H9 (cell line): Measurements from ENCODE around the gene TAGLN2. TPM values are rescaled to one million over a fixed set of nuclear protein-coding genes. Genes with fewer than 3 reads are reported as not detected.
A peak's percentile ranks its signal among the peaks of the same experiment; 100 is the strongest.

ENCODE experiments used
- DNase-seq: peaks from one replicate; pipeline ENCODE4 v3.0.0-alpha.2; 2017
- H2AFZ ChIP-seq: one replicate; pipeline ENCODE4 v1.6.1; 2013; ENCODE audit warnings: mild to moderate bottlenecking, low read length, control low read depth, moderate library complexity
- H2AK5ac ChIP-seq: 2 replicates; pipeline ENCODE4 v1.6.1; 2013; ENCODE audit warnings: low read length, control low read depth, mixed read lengths; ENCODE audit not compliant: insufficient read length
- H2BK120ac ChIP-seq: one replicate; pipeline ENCODE4 v1.6.1; 2013; ENCODE audit warnings: low read depth, mild to moderate bottlenecking, low read length, control low read depth, inconsistent platforms; ENCODE audit not compliant: poor library complexity, severe bottlenecking
- H2BK12ac ChIP-seq: 2 replicates; pipeline ENCODE4 v1.6.1; 2013; ENCODE audit warnings: low read length, control low read depth, mixed read lengths, low read depth; ENCODE audit not compliant: insufficient read length
- H2BK15ac ChIP-seq: 2 replicates; pipeline ENCODE4 v1.6.1; 2013; ENCODE audit warnings: low read depth, low read length, control low read depth
- H2BK20ac ChIP-seq: one replicate; pipeline ENCODE4 v1.6.1; 2013; ENCODE audit warnings: low read depth, mild to moderate bottlenecking, low read length, control low read depth, inconsistent platforms; ENCODE audit not compliant: poor library complexity, severe bottlenecking
- H2BK5ac ChIP-seq: 2 replicates; pipeline ENCODE4 v1.6.1; 2013; ENCODE audit warnings: low read length, control low read depth, mixed read lengths; ENCODE audit not compliant: insufficient read length
- H3K14ac ChIP-seq: 2 replicates; pipeline ENCODE4 v1.6.1; 2013; ENCODE audit warnings: low read length, control low read depth; ENCODE audit not compliant: insufficient read depth
- H3K18ac ChIP-seq: 2 replicates; pipeline ENCODE4 v1.6.1; 2013; ENCODE audit warnings: low read depth, mild to moderate bottlenecking, mixed read lengths, low read length, control low read depth; ENCODE audit not compliant: insufficient read length
- H3K23ac ChIP-seq: 2 replicates; pipeline ENCODE4 v1.6.1; 2013; ENCODE audit warnings: low read length, control low read depth, mixed read lengths, low read depth; ENCODE audit not compliant: insufficient read length
- H3K23me2 ChIP-seq: 2 replicates; pipeline ENCODE4 v1.6.1; 2013; ENCODE audit warnings: low read depth, mild to moderate bottlenecking, mixed read lengths, low read length, control low read depth; ENCODE audit not compliant: insufficient read length, poor library complexity, severe bottlenecking
- H3K27ac ChIP-seq: 2 replicates; pipeline ENCODE4 v1.5.1; 2013; ENCODE audit warnings: low read length, control low read depth, mixed read lengths, low read depth; ENCODE audit not compliant: insufficient read length
- H3K27me3 ChIP-seq: 2 replicates; pipeline ENCODE4 v1.6.1; 2013; ENCODE audit warnings: low read length, control low read depth, inconsistent platforms; ENCODE audit not compliant: insufficient read depth
- H3K4ac ChIP-seq: 2 replicates; pipeline ENCODE4 v1.6.1; 2013; ENCODE audit warnings: low read depth, mild to moderate bottlenecking, control low read depth, inconsistent platforms, low read length, moderate library complexity
- H3K4me1 ChIP-seq: 2 replicates; pipeline ENCODE4 v1.6.1; 2013; ENCODE audit warnings: low read length, control low read depth, inconsistent platforms; ENCODE audit not compliant: insufficient read depth
- H3K4me2 ChIP-seq: 2 replicates; pipeline ENCODE4 v1.6.1; 2013; ENCODE audit warnings: low read length, control low read depth, mixed read lengths; ENCODE audit not compliant: insufficient read length, insufficient read depth
- H3K56ac ChIP-seq: 2 replicates; pipeline ENCODE4 v1.6.1; 2013; ENCODE audit warnings: low read depth, mild to moderate bottlenecking, mixed read lengths, low read length, control low read depth; ENCODE audit not compliant: insufficient read length
- H3K79me1 ChIP-seq: 2 replicates; pipeline ENCODE4 v1.6.1; 2013; ENCODE audit warnings: low read depth, mild to moderate bottlenecking, moderate library complexity, low read length, control low read depth, inconsistent platforms; ENCODE audit not compliant: insufficient read depth, poor library complexity, severe bottlenecking
- H3K79me2 ChIP-seq: 2 replicates; pipeline ENCODE4 v1.6.1; 2013; ENCODE audit warnings: low read length, control low read depth, inconsistent platforms; ENCODE audit not compliant: insufficient read depth
- H3K9ac ChIP-seq: 2 replicates; pipeline ENCODE4 v1.6.1; 2013; ENCODE audit warnings: low read length, control low read depth, mixed read lengths; ENCODE audit not compliant: insufficient read length; ENCODE audit errors: extremely low read depth
- H3K9me3 ChIP-seq: one replicate; pipeline ENCODE4 v1.6.1; 2013; ENCODE audit warnings: low read depth, low read length, inconsistent platforms; ENCODE audit not compliant: control insufficient read depth
- H3T11ph ChIP-seq: one replicate; pipeline ENCODE4 v1.6.1; 2013; ENCODE audit warnings: mild to moderate bottlenecking, low read length, control low read depth, inconsistent platforms
- H4K20me1 ChIP-seq: one replicate; pipeline ENCODE4 v1.6.1; 2013; ENCODE audit not compliant: control insufficient read depth, insufficient read length, insufficient read depth
- H4K5ac ChIP-seq: 2 replicates; pipeline ENCODE4 v1.6.1; 2013; ENCODE audit warnings: low read depth, mild to moderate bottlenecking, mixed read lengths, low read length, control low read depth; ENCODE audit not compliant: insufficient read length
- H4K8ac ChIP-seq: replicated peaks from 2 replicates; pipeline ENCODE4 v1.6.1; 2013; ENCODE audit warnings: low read length, control low read depth, mixed read lengths, low read depth; ENCODE audit not compliant: insufficient read length
- H4K91ac ChIP-seq: 2 replicates; pipeline ENCODE4 v1.6.1; 2013; ENCODE audit warnings: low read depth, mild to moderate bottlenecking, moderate library complexity, mixed read lengths, low read length, control low read depth; ENCODE audit not compliant: insufficient read length
- H3K27ac Mint-ChIP-seq, 3 experiments: 2 replicates in 2 of 3; 3 replicates in 1 of 3; pipeline ENCODE4 v1.8.0; 2020 to 2021; ENCODE audit warnings: mixed read lengths in 3 of 3, mild to moderate bottlenecking in 1 of 3, moderate library complexity in 1 of 3
- H3K27me3 Mint-ChIP-seq: 2 replicates; pipeline ENCODE4 v1.8.0; 2021; ENCODE audit warnings: low read depth, mild to moderate bottlenecking, moderate library complexity, mixed read lengths
- H3K36me3 Mint-ChIP-seq, 3 experiments: 2 replicates in 2 of 3; 3 replicates in 1 of 3; pipeline ENCODE4 v1.8.0; 2020 to 2021; ENCODE audit warnings: low read depth in 3 of 3, mixed read lengths in 3 of 3; ENCODE audit not compliant: insufficient read depth in 1 of 3
- H3K4me1 Mint-ChIP-seq, 2 experiments: 2 replicates each; pipeline ENCODE4 v1.8.0; 2020; ENCODE audit warnings: mixed read lengths in 2 of 2
- H3K4me3 Mint-ChIP-seq, 2 experiments: 2 replicates in 1 of 2; 3 replicates in 1 of 2; pipeline ENCODE4 v1.8.0; 2020 to 2021; ENCODE audit warnings: mild to moderate bottlenecking in 2 of 2, mixed read lengths in 2 of 2, moderate library complexity in 1 of 2
- H3K9me3 Mint-ChIP-seq, 2 experiments: 2 replicates in 1 of 2; 3 replicates in 1 of 2; pipeline ENCODE4 v1.8.0; 2020; ENCODE audit warnings: mild to moderate bottlenecking in 2 of 2, mixed read lengths in 2 of 2, moderate library complexity in 1 of 2
- CTCF ChIP-seq: fragments of 200-600 bp; sonication (generic); conservative IDR thresholded peaks from 3 replicates; pipeline ENCODE4 v1.8.0; 2021; ENCODE audit warnings: antibody characterized with exemption, mild to moderate bottlenecking
- WGBS: extraction: QIAGEN DNeasy Blood & Tissue Kit; methylation state at CpG from one replicate; pipeline ENCODE4 v1.1.7; 2013; ENCODE audit warnings: missing lambda C conversion rate, low lambda C conversion rate, mixed read lengths; ENCODE audit not compliant: insufficient read length; ENCODE audit errors: extremely low coverage; 5-methylcytosine and 5-hydroxymethylcytosine counted together
- total RNA-seq: library from RNA; stranded (reverse); gene quantifications from 2 replicates; pipeline ENCODE4 v1.2.1, GENCODE V29; 2021

Gene TAGLN2
- total RNA-seq, 1 experiment from 2014 or later = 76.7 TPM

- no peak overlapping the region for H4K5ac ChIP-seq
- no peak overlapping the region for H2BK15ac ChIP-seq
- H3K18ac ChIP-seq = no peak overlapping the region
- H2AFZ ChIP-seq = no peak overlapping the region
- H3K27me3 Mint-ChIP-seq = no peaks in the 10 kb centered on the region
- H3K27me3 ChIP-seq = no peaks in the 10 kb centered on the region
- H2BK12ac ChIP-seq = no peak overlapping the region
- H3T11ph ChIP-seq = no peak overlapping the region
- TF ChIP-seq CTCF = no peak
- peak overlapping the region; percentile 27 for H3K4me2 ChIP-seq
- H3K79me2 ChIP-seq = no peaks in the 10 kb centered on the region
- peaks cover 67 to 69% of the 10 kb centered on the region in 2 experiments for H3K4me1 Mint-ChIP-seq
- no peak overlapping the region for H2AK5ac ChIP-seq
- H3K4me1 ChIP-seq = peaks cover 32% of the 10 kb centered on the region; the same call in 1 of the 2 replicates
- no peak overlapping the region for H4K91ac ChIP-seq
- H3K79me1 ChIP-seq = no peaks in the 10 kb centered on the region
- no peak for DNase-seq
- H4K8ac ChIP-seq = no peak overlapping the region
- peak overlapping the region in 1 of 2 experiments; percentile 29; a peak in 2 of 5 replicates for H3K4me3 Mint-ChIP-seq
- peaks cover 0 to 21% (median 11%) of the 10 kb centered on the region in 3 experiments; a peak in 5 of 7 replicates for H3K36me3 Mint-ChIP-seq
- H2BK120ac ChIP-seq = no peak overlapping the region
- peak overlapping the region; percentile 12 for H3K27ac ChIP-seq
- H3K9ac ChIP-seq = no peak overlapping the region
- H2BK5ac ChIP-seq = no peak overlapping the region
- no peak overlapping the region for H2BK20ac ChIP-seq
- no peaks in the 10 kb centered on the region for H4K20me1 ChIP-seq
- no peak overlapping the region; the same call in 1 of the 2 replicates for H3K4ac ChIP-seq
- no peak overlapping the region for H3K56ac ChIP-seq
- H3K23ac ChIP-seq = no peak overlapping the region
- H3K9me3 ChIP-seq = no peaks in the 10 kb centered on the region
- no peaks in the 10 kb centered on the region; a peak in 1 of 5 replicates for H3K9me3 Mint-ChIP-seq
- H3K27ac Mint-ChIP-seq = peak overlapping the region; percentile 7 to 40 (median 11); a peak in 5 of 7 replicates
- H3K14ac ChIP-seq = no peak overlapping the region
- no CpG with 5 or more reads among the region's 10 CpGs for WGBS
- no peaks in the 10 kb centered on the region for H3K23me2 ChIP-seq
Observed at GRCh38 chr1:159914252-159915018, 10.9 kb downstream of the TAGLN2 start.
